Stimulated activated naive CD8-positive, alpha-beta T cell treated with anti-CD3 and anti-CD28 coated beads, Interleukin-15, amount 100 ng/mL, for 72 hours (primary cell): ENCODE results near the gene BNIP3.
"Not testable (repeated sequence)": the region's sequence is repeated elsewhere in the genome, so short reads cannot be mapped to it uniquely, and the experiment has no call there.

Experiments
- ATAC-seq: fragments of 150-1000 bp; cut with Tn5 transposase; 2 replicates; pipeline ENCODE4 v1.10.0; 2021; ENCODE audit warnings: mild to moderate bottlenecking, moderate library complexity
- DNase-seq, 2 donors: peaks; one replicate each; pipeline ENCODE4 v3.0.0; 2021 to 2022
- H3K27ac Mint-ChIP-seq, 2 donors: one replicate each; pipeline ENCODE4 v1.8.0; 2022; ENCODE audit warnings: mild to moderate bottlenecking in 2 of 2, mixed read lengths in 2 of 2, moderate library complexity in 2 of 2
- H3K27me3 Mint-ChIP-seq: one replicate; pipeline ENCODE4 v1.8.0; 2022; ENCODE audit warnings: mixed read lengths
- H3K4me1 Mint-ChIP-seq: one replicate; pipeline ENCODE4 v1.8.0; 2022; ENCODE audit warnings: mild to moderate bottlenecking, mixed read lengths
- H3K4me3 Mint-ChIP-seq, 2 donors: one replicate each; pipeline ENCODE4 v1.8.0; 2022; ENCODE audit warnings: mild to moderate bottlenecking in 2 of 2, mixed read lengths in 2 of 2, moderate library complexity in 1 of 2
- H3K9me3 Mint-ChIP-seq, 2 donors: one replicate each; pipeline ENCODE4 v1.8.0; 2022; ENCODE audit warnings: mixed read lengths in 2 of 2

Gene BNIP3

GRCh38 chr10:131923038-131923756, 58.5 kb downstream of the BNIP3 start:
- no peak for ATAC-seq
- Mint-ChIP-seq H3K4me1 (peaks cover 73% of the 10 kb centered on the region), H3K9me3 (peaks cover 3 to 19% of the 10 kb centered on the region in 2 donors), H3K4me3 (no peak overlapping the region), H3K27me3 (no peaks in the 10 kb centered on the region), H3K27ac (no peak overlapping the region)
- DNase-seq: no peak

- no peak for DNase-seq
- H3K27ac Mint-ChIP-seq: peak overlapping the region in 1 of 2 donors; percentile 37
- H3K9me3 Mint-ChIP-seq: peaks cover 6 to 35% of the 10 kb centered on the region in 2 donors
- ATAC-seq: no peak
- peaks cover 71% of the 10 kb centered on the region for H3K4me1 Mint-ChIP-seq
- no peak overlapping the region for H3K4me3 Mint-ChIP-seq
- no peaks in the 10 kb centered on the region for H3K27me3 Mint-ChIP-seq
These were observed 60.5 kb downstream of the BNIP3 start for GRCh38 chr10:131921184-131921583.

- no peak overlapping the region for H3K4me3 Mint-ChIP-seq
- no peak for ATAC-seq
These were observed 61.0 kb downstream of the BNIP3 start for GRCh38 chr10:131920693-131921092.

DNA sequence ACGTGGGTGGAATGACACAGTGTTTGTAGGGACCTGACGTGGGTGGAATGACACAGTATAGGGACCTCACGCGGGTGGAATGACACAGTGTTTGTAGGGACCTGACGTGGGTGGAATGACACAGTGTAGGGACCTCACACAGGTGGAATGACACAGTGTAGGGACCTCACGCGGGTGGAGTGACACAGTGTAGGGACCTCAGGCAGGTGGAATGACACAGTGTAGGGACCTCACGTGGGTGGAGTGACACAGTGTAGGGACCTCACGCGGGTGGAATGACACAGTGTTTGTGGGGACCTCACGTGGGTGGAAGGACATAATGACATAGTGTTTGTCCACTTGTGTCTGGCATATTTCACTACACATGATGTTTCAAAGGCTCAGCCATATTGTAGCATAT, 61.6 kb downstream of the BNIP3 start:
- peaks cover 6 to 35% of the 10 kb centered on the region in 2 donors for H3K9me3 Mint-ChIP-seq
- H3K27ac Mint-ChIP-seq: peak overlapping the region in 1 of 2 donors; percentile 42
- ATAC-seq (no peak), DNase-seq (peak in 1 of 2 donors; percentile 30)
- no peaks in the 10 kb centered on the region for H3K27me3 Mint-ChIP-seq
- no peak overlapping the region for H3K4me3 Mint-ChIP-seq
- H3K4me1 Mint-ChIP-seq: peaks cover 73% of the 10 kb centered on the region

More at GRCh38 chr10:131920693-131921092, 61.0 kb downstream of the BNIP3 start:
- DNase-seq: no peak
- Mint-ChIP-seq H3K27ac (peak overlapping the region in 1 of 2 donors; percentile 37), H3K27me3 (no peaks in the 10 kb centered on the region), H3K9me3 (peaks cover 6 to 35% of the 10 kb centered on the region in 2 donors), H3K4me1 (peaks cover 74% of the 10 kb centered on the region)

DNA sequence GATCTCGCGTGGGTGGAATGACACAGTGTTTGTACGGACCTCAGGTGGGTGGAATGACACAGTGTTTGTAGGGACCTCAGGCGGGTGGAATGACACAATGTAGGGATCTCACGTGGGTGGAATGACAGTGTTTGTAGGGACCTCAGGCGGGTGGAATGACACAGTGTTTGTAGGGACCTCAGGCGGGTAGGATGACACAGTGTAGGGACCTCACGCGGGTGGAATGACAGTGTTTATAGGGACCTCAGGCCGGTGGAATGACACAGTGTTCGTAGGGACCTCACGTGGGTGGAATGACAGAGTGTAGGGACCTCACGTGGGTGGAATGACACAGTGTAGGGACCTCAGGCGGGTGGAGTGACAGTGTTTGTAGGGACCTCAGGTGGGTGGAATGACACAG, 62.3 kb downstream of the BNIP3 start:
- H3K4me3 Mint-ChIP-seq, ATAC-seq, H3K27ac Mint-ChIP-seq, DNase-seq, H3K27me3 Mint-ChIP-seq: not testable (repeated sequence)
- Mint-ChIP-seq H3K9me3 (peaks cover 6 to 35% of the 10 kb centered on the region in 2 donors), H3K4me1 (peaks cover 72% of the 10 kb centered on the region)
